HCT116 (cell line): Measurements from ENCODE around the gene FGD5. TPM values are rescaled to one million over a fixed set of nuclear protein-coding genes. Genes with fewer than 3 reads are reported as not detected.

ENCODE experiments used
- ATAC-seq: fragments of 200-7000 bp; cut with Tn5 transposase; 2 replicates; pipeline ENCODE4 v1.9.1; 2020; ENCODE audit warnings: mild to moderate bottlenecking, moderate library complexity
- BruUV-seq: library from RNA; stranded (reverse); fragments of 400-500 nt; replicated peaks from 2 replicates; lab custom pipeline; 2021; lab: Mats Ljungman, UMichigan
- CTCF ChIA-PET: fragments of 300-600 bp; sonication (Branson Sonifier 250); formaldehyde crosslinking; loops from one replicate; lab custom pipeline; 2021; ENCODE audit warnings: antibody characterized with exemption; lab: Charles Lee
- POLR2A ChIA-PET: fragments of 300-600, 350-600 bp; sonication (Branson Sonifier 250); formaldehyde crosslinking; loops from one replicate; lab custom pipeline; 2021; ENCODE audit warnings: antibody characterized with exemption; lab: Charles Lee
- RAD21 ChIA-PET, 2 experiments: fragments of 300-600 bp; sonication (Branson Sonifier 250); formaldehyde crosslinking; loops; one replicate each; lab custom pipeline; 2023; ENCODE audit warnings: low total read pairs in 2 of 2; ENCODE audit not compliant: uncharacterized antibody in 2 of 2, unreplicated experiment in 2 of 2, low non-redundant PET in 1 of 2; lab: Charles Lee
- DNase-seq: peaks from one replicate; pipeline ENCODE4 v3.0.0-alpha.2; 2010; ENCODE audit warnings: low read depth, low spot score
- H2AFZ ChIP-seq: fragments of 200-600 bp; shearing (Covaris generic), sonication (generic); 2 replicates; pipeline ENCODE4 v1.6.1; 2017; ENCODE audit warnings: low read depth, mixed run types, mixed read lengths, antibody characterized with exemption, low read length; ENCODE audit not compliant: poor library complexity, severe bottlenecking
- H3K27ac ChIP-seq: 2 replicates; pipeline ENCODE4 v1.5.1; 2012; ENCODE audit warnings: low read depth, low read length
- H3K27me3 ChIP-seq: fragments of 200-600 bp; sonication (generic); 2 replicates; pipeline ENCODE4 v1.6.1; 2016; ENCODE audit warnings: mixed run types, low read length, mixed read lengths; ENCODE audit not compliant: insufficient read depth
- H3K36me3 ChIP-seq, 2 experiments: fragments of 200-500 bp in 1 of 2; fragments of 200-600 bp in 1 of 2; sonication (Bioruptor generic) in 1 of 2; sonication (generic) in 1 of 2; 2 replicates each; pipeline versions ENCODE4 v1.5.1 to v1.6.1; 2014 to 2016; ENCODE audit warnings: low read length in 2 of 2, inconsistent platforms in 1 of 2, mixed read lengths in 1 of 2, mixed run types in 1 of 2; ENCODE audit not compliant: insufficient read depth in 2 of 2, control insufficient read depth in 1 of 2
- H3K4me1 ChIP-seq, 2 experiments: fragments of 200-600 bp in 1 of 2; sonication (generic) in 1 of 2; 2 replicates each; pipeline versions ENCODE4 v1.5.1 to v1.6.1; 2012 to 2017; ENCODE audit warnings: low read length in 2 of 2, inconsistent platforms in 1 of 2, mild to moderate bottlenecking in 1 of 2, mixed read lengths in 1 of 2, mixed run types in 1 of 2, moderate library complexity in 1 of 2; ENCODE audit not compliant: insufficient read depth in 2 of 2, control insufficient read depth in 1 of 2
- H3K4me2 ChIP-seq: fragments of 200-600 bp; sonication (generic); 2 replicates; pipeline ENCODE4 v1.6.1; 2017; ENCODE audit warnings: mixed run types, low read length, mixed read lengths
- H3K4me3 ChIP-seq, 2 experiments: fragments of 200-600 bp in 1 of 2; sonication (generic) in 1 of 2; replicated peaks in 1 of 2; 2 replicates each; pipeline ENCODE4 v1.5.1; 2011 to 2016; ENCODE audit warnings: low read length in 2 of 2, control low read depth in 1 of 2, low read depth in 1 of 2, mild to moderate bottlenecking in 1 of 2, mixed read lengths in 1 of 2, mixed run types in 1 of 2
- H3K79me2 ChIP-seq: fragments of 200-600 bp; sonication (generic); 2 replicates; pipeline ENCODE4 v1.6.1; 2017; ENCODE audit warnings: mild to moderate bottlenecking, mixed run types, low read length, moderate library complexity, mixed read lengths; ENCODE audit not compliant: insufficient read depth
- H3K9ac ChIP-seq: fragments of 200-600 bp; sonication (generic); 2 replicates; pipeline ENCODE4 v1.6.1; 2016; ENCODE audit warnings: low read length, mixed read lengths
- H3K9me2 ChIP-seq: fragments of 200-600 bp; sonication (generic), shearing (Covaris generic); 2 replicates; pipeline ENCODE4 v1.6.1; 2017; ENCODE audit warnings: mixed run types, mild to moderate bottlenecking, moderate library complexity; ENCODE audit not compliant: insufficient read depth
- H3K9me3 ChIP-seq, 2 experiments: fragments of 200-500 bp in 1 of 2; fragments of 200-600 bp in 1 of 2; sonication (Bioruptor generic) in 1 of 2; sonication (generic) in 1 of 2; 2 replicates each; pipeline ENCODE4 v1.6.1; 2014 to 2017; ENCODE audit warnings: low read length in 2 of 2, mixed read lengths in 2 of 2, inconsistent platforms in 1 of 2, low read depth in 1 of 2, mild to moderate bottlenecking in 1 of 2, mixed run types in 1 of 2, moderate library complexity in 1 of 2; ENCODE audit not compliant: control insufficient read depth in 1 of 2, insufficient read depth in 1 of 2
- H4K20me1 ChIP-seq: fragments of 200-600 bp; sonication (generic), shearing (Covaris generic); 2 replicates; pipeline ENCODE4 v1.6.1; 2017; ENCODE audit warnings: mixed run types, mild to moderate bottlenecking, moderate library complexity; ENCODE audit not compliant: insufficient read depth
- ATF3 ChIP-seq: IDR thresholded peaks from 2 replicates; pipeline ENCODE4 v1.6.1; 2012
- CEBPB ChIP-seq: IDR thresholded peaks from 2 replicates; pipeline ENCODE4 v1.6.1; 2012; ENCODE audit warnings: low read depth
- EGR1 ChIP-seq: IDR thresholded peaks from 2 replicates; pipeline ENCODE4 v1.6.1; 2012; ENCODE audit warnings: low read depth
- EZH2phosphoT487 ChIP-seq: fragments of 200-600 bp; IDR thresholded peaks from 2 replicates; pipeline ENCODE4 v1.6.1; 2018; ENCODE audit warnings: antibody characterized with exemption, borderline replicate concordance
- POLR2A ChIP-seq: IDR thresholded peaks from 2 replicates; pipeline ENCODE4 v1.7.0; 2011; ENCODE audit warnings: borderline replicate concordance; ENCODE audit not compliant: insufficient read depth, insufficient read length; ENCODE audit errors: extremely low read depth
- POLR2AphosphoS5 ChIP-seq: IDR thresholded peaks from 2 replicates; pipeline ENCODE4 v1.6.1; 2011; ENCODE audit warnings: mild to moderate bottlenecking, low read depth, low read length, moderate library complexity
- RAD21 ChIP-seq: IDR thresholded peaks from 2 replicates; pipeline ENCODE4 v1.6.1; 2012; ENCODE audit warnings: low read depth, mild to moderate bottlenecking
- SP1 ChIP-seq: IDR thresholded peaks from 2 replicates; pipeline ENCODE4 v1.6.1; 2012; ENCODE audit warnings: low read depth
- SRF ChIP-seq: IDR thresholded peaks from 2 replicates; pipeline ENCODE4 v1.6.1; 2012; ENCODE audit warnings: low read depth
- YY1 ChIP-seq: IDR thresholded peaks from 2 replicates; pipeline ENCODE4 v1.6.1; 2011; ENCODE audit warnings: low read length, low read depth, moderate library complexity, mild to moderate bottlenecking; ENCODE audit not compliant: insufficient replicate concordance; ENCODE audit errors: extremely low read depth
- ZNF274 ChIP-seq: fragments of 200-500 bp; sonication (Bioruptor generic); IDR thresholded peaks from 2 replicates; pipeline ENCODE4 v1.6.1; 2014; ENCODE audit warnings: mild to moderate bottlenecking, low read depth, low read length, inconsistent platforms
- intact Hi-C: fragments of 100-400 bp; cut with micrococcal nuclease; formaldehyde crosslinking; loops from 2 replicates; pipeline ENCODE4 v1.10.0; 2022
- total RNA-seq: library from RNA; stranded (reverse); gene quantifications from one replicate; pipeline ENCODE4 v1.2.1, GENCODE V29; 2021; ENCODE audit not compliant: unreplicated experiment
- TF ChIP-seq, protein P1 (sequence below), 3 experiments: fragments of 200-600 bp in 1 of 3; sonication (generic) in 1 of 3; IDR thresholded peaks in 2 of 3; conservative IDR thresholded peaks in 1 of 3; 2 replicates each; pipeline ENCODE4 v1.5.1; 2012 to 2017; ENCODE audit warnings: low read depth in 2 of 3, low read length in 2 of 3, antibody characterized with exemption in 1 of 3, borderline replicate concordance in 1 of 3, control low read depth in 1 of 3, mild to moderate bottlenecking in 1 of 3, mixed read lengths in 1 of 3, mixed run types in 1 of 3, moderate library complexity in 1 of 3; ENCODE audit not compliant: insufficient read depth in 1 of 3

The FGD5 gene
- total RNA-seq, 1 experiment from 2014 or later = 0.22 TPM

- TF ChIP-seq ATF3 = no peak
- no peak for TF ChIP-seq POLR2A
- TF ChIP-seq RAD21 = no peak
- TF ChIP-seq EZH2phosphoT487 = no peak
- TF ChIP-seq SP1 = no peak
- TF ChIP-seq EGR1 = no peak
- TF ChIP-seq ZNF274 = no peak
- TF ChIP-seq POLR2AphosphoS5 = no peak
- no peak for TF ChIP-seq CEBPB
These were observed 80.2 kb downstream of the FGD5 start (continued) for GRCh38 chr3:14898929-14899328.

DNA sequence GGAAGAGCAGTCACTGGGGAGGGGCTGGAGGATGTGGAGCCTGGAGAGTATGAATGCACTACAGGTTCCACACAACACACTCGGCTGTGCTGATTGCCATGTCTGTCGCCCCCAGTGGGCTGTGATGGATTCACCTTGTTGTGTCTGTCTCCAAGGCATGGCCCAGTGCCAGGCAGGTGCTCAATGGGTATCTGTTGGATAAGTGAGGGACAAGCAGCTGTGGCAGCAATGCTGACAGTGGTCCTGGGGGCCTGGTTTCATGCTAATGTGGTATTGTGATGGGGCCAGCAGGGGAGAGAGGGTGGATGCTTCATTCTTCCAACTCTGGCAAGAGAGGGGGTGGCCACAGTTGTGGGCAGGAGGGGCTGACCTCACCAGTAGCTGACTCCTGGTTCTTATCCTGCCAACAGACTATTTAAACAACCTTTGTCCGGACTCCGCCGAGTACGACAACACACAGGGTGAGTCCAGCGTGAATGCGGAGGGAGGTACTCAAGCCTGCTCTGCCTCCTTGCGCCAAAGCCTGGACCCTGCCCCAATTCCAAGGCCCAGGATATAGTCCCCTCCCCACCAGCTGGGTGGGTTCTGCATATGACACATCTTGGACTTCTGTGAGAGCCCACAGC is 81.3 kb downstream of the FGD5 start:
- ChIA-PET CTCF (no interaction called here), RAD21 (no interaction called here), POLR2A (no interaction called here)
- Histone ChIP-seq H3K27ac (no peak overlapping the region), H3K4me1 (no peaks in the 10 kb centered on the region), H3K4me2 (no peak overlapping the region), H3K79me2 (no peaks in the 10 kb centered on the region), H3K9ac (no peak overlapping the region), H3K4me3 (no peak overlapping the region), H3K9me3 (peaks cover 3 to 7% of the 10 kb centered on the region in 2 experiments; a peak in 1 of 4 replicates), H3K9me2 (no peaks in the 10 kb centered on the region), H3K36me3 (no peaks in the 10 kb centered on the region), H3K27me3 (peaks cover 7% of the 10 kb centered on the region; the same call in 1 of the 2 replicates), H4K20me1 (no peaks in the 10 kb centered on the region), H2AFZ (no peak overlapping the region)
- no peak for DNase-seq
- ATAC-seq = peak; percentile 35; the same call in 1 of the 2 replicates
- intact Hi-C loops = loop anchor here (5.0 kb wide), 1 partner anchor 93 kb away; no protein-coding TSS in a partner anchor
- TF ChIP-seq, protein P1, sequence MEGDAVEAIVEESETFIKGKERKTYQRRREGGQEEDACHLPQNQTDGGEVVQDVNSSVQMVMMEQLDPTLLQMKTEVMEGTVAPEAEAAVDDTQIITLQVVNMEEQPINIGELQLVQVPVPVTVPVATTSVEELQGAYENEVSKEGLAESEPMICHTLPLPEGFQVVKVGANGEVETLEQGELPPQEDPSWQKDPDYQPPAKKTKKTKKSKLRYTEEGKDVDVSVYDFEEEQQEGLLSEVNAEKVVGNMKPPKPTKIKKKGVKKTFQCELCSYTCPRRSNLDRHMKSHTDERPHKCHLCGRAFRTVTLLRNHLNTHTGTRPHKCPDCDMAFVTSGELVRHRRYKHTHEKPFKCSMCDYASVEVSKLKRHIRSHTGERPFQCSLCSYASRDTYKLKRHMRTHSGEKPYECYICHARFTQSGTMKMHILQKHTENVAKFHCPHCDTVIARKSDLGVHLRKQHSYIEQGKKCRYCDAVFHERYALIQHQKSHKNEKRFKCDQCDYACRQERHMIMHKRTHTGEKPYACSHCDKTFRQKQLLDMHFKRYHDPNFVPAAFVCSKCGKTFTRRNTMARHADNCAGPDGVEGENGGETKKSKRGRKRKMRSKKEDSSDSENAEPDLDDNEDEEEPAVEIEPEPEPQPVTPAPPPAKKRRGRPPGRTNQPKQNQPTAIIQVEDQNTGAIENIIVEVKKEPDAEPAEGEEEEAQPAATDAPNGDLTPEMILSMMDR (IDR thresholded peaks at IDR 0.05 in 2 of 3, conservative IDR thresholded peaks at IDR 0.05 in 1 of 3; ENCODE audit: borderline replicate concordance in 1 of 3, insufficient read depth in 1 of 3, low read depth in 2 of 3, low read length in 2 of 3) = 0 out of 6 replicates have a peak, but pooled peaks of 1 of the 3 experiments have one; percentile 6
- TF ChIP-seq YY1 (no peak), SRF (no peak), CEBPB (no peak)
- BruUV-seq = no TSS peak
